Stimulated activated CD4-positive, alpha-beta T cell treated with anti-CD3 and anti-CD28 coated beads, Interleukin-12 subunit alpha, Interleukin-12 subunit beta, amount 100 ng/mL, for 4 hours (primary cell): ENCODE measurements around the gene ANKS4B.
"Not testable (repeated sequence)": the region's sequence is repeated elsewhere in the genome, so short reads cannot be mapped to it uniquely, and the experiment has no call there.

Experiments
- DNase-seq: peaks from one replicate; pipeline ENCODE4 v3.0.0-alpha.2; 2020

The ANKS4B gene, protein sequence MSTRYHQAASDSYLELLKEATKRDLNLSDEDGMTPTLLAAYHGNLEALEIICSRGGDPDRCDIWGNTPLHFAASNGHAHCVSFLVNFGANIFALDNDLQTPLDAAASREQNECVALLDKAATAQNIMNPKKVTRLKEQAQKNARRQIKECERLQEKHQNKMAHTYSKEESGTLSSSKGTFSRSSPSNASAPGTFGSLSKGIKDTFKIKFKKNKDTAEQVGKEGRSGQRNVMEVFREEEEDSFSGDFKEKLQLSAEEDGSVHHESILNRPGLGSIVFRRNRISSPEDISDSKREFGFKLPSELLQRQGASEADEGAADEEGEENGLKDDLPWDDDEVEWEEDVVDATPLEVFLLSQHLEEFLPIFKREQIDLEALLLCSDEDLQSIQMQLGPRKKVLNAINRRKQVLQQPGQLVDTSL

DNA sequence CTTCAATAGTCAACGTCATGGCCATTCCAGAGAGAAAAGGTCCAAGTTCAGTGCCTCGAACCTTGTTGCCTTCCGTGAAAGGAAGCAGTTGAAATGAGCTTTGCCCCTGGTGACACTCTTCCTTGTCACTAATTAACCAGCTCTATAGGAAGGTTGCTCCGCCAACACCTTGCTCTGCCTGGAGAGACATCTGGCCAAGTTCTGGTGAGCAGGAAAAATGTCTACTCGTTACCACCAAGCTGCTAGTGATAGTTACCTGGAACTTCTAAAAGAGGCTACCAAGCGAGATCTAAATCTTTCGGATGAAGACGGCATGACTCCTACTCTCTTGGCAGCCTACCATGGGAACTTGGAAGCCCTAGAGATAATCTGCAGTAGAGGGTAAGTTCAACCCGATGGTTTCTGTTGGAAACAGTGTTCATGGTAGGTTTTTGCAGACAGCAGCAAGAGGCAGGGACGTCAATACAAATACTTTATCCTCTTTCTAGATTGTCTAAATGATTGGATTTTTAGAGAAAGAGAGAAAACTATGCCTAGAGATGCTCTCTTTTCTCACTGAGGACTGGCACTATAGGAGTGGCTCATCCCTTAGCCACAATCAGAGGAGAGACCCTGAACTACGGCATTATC, at the start of gene ANKS4B:
ANKS4B (plus strand) TSS at position 179 of the 630 bp plus-strand sequence; CDS start at position 218, 39 bp downstream.
- no peak for DNase-seq

DNA sequence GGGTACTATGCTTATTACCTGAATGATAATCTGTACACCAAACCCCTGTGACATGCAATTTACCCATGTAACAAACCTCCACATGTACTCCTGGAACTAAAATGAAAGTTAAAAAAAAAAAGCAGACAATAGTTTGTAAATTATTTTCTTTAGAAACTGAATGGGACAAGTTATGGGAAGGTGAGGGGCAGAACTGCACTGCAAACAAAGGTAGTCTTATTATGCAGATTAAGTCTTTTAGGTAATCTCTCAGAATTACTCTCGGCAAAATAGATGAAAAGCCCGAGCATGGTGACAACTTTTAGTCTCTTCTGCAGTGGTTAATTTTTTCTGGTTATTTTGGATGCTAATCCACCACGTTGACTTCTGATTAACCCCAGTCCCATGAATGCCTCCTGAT, 49.5 kb upstream of the ANKS4B start:
- no peak for DNase-seq

DNA sequence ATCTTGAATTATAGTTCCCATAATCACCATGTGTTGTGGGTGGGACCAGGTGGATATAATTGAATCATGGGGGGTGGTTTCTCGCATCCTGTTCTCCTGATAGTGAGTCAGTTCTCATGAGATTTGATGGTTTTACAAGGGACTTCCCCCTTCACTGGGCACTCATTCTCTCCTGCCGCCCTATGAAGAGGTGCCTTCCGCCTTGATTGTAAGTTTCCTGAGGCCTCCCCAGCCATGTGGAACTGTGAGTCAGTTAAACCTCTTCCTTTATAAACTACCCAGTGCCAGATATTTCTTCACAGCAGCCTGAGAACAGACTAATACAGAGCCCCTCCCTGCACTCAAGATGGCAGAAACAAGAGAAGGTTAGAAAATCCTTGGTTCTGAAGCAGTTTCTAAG, 48.7 kb upstream of the ANKS4B start:
- DNase-seq: no peak

DNA sequence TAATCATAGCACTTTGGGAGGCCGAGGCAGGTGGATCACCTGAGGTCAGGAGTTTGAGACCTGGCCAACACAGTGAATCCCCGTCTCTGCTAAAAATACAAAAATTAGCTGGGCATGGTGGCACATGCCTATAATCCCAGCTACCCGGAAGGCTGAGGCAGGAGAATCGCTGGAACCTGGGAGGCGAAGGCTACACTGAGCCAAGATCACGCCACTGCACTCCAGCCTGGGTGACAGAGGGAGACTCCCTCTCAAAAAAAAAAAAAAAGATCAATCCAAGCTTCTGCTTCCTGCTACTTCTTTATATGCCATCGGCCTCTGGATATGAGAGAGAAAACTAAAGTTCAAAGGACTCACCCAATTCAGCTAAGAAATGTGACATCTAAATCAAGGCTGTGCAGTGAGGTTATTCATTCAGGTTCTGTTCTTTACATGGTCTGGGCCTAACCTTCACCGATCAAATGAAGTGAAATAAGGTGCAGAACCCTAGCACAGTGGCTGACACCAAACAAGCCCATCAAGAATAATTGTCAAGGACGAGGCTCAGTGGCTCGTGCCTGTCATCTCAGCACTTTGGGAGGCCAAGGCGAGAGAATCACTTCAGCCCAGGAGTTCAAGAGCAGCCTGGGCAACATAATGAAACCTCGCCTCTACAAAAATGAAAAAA, 47.7 kb upstream of the ANKS4B start:
- no peak for DNase-seq

DNA sequence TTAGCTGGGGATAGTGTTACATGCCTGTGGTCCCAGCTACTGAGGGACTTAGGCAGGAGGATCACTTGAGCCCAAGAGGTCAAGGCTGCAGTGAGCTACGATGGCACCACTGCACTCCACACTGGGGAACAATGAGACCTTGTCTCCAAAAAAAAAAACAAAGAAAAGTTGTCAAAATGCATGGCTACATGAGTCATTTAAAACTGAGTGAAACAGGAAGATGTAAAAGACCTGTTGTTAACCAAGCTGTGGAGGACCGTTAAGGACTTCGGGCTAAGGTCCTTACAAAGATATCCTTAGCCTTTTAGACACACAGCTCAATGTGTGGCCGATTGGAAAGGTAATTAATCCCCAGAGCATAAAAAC, 47.2 kb upstream of the ANKS4B start:
- no peak for DNase-seq

DNA sequence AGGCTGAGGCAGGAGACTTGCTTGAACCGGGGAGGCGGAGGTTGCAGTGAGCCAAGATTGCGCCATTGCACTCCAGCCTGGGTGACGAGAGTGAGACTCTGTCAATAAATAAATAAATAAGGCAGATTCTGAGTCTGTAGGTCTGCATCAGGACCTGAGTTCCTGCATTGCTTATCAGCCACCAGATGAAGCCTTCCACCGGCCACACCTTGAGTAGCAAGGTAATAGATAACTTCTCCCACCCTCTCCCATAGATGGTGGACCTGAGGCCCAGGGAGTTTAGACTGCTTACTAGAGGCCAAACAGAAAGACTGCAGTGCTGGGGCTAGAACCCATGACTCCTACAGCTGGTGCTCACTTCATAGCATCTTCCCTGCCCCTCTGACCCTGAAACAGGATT, 44.2 kb upstream of the ANKS4B start:
- DNase-seq: no peak

DNA sequence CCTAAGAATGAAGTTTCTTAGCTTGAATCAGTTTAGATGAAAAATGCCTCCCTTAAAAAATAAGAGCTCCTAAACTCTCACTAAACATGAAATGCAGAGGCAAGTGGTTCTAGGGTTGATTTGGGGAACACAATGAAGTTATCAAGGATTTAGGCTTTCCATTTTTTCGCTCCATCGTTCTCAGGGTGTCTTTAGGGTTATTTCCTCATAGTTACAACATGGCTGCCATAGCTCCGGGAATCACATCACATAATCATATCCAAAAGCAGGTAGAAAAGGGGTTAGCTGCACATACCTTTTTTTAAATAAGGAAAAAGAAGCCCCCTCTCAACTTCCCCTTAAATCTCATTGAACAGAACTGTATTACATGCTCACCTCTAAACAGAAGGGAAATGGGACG, 43.5 kb upstream of the ANKS4B start:
- no peak for DNase-seq

DNA sequence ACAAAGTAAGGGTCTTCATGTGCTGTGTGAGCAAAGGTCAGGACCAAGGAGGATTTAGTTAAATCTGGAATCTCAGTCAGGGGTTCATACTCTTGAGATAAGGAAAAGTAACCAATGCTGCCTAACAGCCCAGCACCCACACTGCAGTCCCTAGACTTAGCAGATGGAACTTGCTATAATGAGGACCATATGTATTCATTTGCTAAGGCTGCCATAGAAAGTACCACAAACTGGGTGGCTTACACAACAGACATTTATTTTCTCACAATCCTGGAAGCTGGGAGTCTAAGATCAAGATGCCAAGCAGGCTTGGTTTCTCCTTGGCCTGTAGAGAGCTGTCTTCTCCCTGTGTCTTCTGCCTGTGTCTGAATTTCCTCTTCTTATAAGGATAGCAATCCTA, 42.9 kb upstream of the ANKS4B start:
- no peak for DNase-seq

DNA sequence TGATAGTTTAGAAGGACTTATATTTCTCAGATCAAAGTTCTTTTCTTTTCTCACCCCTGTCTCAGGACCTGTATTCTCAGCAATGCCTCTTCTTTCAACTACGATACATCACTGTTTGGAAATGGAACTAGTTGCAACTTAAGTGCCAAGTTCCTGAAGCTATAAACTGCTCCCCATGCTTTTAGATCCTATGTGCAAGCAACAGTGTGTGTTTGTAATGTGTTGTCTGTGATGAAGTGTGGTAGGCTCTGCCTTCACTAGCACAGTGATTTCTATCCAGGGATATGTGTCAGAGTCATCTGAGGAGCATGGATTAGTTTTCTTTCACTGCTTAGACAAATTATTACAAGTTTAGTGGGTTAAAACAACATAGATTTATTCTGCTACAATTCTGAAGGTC, 40.5 kb upstream of the ANKS4B start:
- DNase-seq: no peak

DNA sequence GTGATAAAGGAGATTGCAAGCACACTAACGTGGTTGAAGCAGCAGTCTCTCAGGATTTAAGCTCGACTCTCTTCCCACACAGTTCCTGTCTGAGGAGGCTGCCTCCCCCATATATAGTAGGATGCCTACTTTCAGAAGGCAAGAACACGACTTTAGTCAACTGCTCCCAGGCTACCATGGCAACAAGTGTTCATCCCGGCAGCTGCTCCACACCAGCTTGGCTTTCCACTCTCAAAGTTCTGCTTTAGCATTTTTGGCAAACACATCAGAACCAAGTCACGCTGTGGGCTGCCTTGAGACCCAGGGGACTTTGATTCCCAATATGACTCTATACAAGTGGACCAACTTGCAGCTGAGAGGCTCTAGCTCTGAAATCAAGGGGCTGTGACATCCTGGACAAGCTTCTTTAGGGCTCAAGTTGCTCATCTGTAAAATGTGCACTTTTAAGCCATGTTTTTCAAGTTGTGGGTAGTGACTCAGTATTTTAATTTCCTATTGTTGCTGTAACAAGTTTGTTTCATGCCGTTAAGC, 38.7 kb upstream of the ANKS4B start:
- DNase-seq: no peak

DNA sequence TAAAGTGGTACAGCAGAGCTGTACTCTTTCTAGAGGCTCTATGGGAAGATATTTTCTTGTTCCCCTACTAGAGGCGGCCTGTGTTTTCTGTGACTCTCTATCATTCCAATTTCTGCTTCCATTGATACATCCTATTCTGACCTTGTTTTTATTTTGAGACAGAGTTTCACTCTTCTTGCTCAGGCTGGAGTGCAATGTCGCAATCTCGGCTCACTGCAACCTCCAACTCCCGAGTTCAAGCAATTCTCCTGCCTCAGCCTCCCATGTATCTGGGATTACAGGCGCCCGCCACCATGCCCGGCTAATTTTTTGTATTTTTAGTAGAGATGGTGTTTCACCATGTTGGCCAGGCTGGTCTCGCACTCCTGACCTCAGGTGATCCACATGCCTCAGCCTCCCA, 38.2 kb upstream of the ANKS4B start:
- DNase-seq: not testable (repeated sequence)

DNA sequence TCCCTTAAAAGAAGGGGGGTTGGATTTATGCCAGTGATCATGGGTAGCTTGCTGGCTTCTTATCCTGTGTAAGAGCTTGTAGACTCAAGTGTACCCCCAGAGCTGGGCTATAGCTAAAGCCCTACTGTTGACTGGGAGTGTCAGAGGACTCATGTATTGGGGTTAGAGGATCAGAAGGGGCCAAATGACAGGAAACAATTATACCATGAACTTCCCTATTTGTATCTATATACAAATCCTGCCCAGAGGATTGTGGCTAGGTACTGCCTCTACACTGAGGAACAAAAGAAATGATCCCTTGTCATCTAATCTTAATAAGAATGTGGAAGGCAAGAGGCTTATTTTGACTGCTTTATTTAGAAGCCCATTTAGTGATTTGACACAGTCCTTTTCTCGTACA, 36.4 kb upstream of the ANKS4B start:
- DNase-seq: no peak

DNA sequence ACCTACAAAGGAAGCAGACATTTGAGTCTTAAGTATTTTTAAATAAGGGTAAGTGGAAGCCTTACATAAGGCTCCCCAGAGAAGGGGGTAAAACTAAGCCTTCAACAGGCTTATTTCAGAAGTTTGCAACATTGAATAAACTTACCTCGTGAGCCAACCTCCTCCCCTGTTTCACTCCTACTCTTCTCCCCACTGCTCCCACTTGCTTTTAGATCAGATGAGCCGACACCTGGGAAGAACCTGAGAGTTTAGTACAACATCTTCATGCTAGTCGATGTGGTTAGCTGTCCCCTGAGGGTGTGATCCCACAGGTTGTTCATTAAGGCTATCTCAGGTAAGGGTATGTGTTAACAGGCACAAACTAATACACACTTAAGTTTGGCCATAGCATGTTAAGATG, 35.9 kb upstream of the ANKS4B start:
- no peak for DNase-seq

DNA sequence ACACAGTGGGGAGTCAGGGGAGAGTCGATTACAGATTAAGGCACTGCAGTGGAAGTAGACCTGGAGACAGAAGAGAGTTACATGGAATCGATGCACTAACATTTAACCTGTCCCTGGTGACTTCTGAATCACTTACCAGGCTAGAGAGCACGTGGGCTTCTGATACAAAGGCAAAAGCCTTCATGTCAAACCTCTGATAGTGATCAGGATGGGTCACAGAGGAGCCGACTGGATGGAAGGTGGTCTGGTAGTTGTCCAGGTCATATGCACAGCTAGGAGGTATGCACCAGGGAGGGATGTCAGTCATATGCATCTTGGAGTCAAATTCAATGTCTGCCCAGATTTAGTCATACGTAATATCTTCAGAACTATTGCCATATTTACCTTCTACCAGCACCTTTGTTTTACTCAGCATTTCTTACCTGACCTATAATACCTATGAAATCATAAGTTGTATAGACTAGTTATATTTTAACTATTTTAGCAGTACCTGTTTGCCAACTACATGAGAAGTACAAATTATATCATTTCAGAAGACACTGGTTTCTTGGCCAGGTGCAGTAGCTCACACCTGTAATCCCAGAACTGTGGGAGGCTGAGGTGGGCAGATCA, 33.8 kb upstream of the ANKS4B start:
- DNase-seq: no peak

DNA sequence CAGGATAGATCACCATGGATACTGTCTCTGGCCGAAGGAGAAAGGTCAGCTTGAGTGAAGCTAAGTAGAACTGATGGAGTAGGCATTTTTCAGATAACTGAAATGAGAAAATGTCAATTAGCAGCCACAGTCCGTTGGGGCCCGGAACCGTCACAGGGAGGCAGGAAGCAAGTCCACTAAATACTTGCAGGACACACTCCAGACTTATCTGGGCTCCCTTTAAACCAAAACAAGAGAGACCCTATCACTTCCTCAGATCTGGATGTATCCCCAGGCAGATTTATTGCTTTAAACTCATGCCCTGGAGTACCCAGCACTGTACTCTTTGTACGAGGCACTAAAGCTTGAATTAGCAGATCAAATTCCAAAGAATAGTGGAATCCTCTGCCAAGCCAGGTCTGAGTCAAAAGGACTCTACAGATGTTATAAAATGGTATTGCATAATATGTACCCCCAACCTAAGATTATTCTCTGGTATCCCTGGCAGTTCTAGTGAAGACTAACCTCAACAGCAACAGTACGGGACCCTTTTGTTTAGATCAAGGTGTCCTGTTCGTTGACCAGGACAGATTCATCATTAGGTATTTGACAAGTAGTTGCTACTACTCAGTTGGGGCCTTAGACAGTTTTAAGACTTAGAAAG, 30.2 kb upstream of the ANKS4B start:
- no peak for DNase-seq

DNA sequence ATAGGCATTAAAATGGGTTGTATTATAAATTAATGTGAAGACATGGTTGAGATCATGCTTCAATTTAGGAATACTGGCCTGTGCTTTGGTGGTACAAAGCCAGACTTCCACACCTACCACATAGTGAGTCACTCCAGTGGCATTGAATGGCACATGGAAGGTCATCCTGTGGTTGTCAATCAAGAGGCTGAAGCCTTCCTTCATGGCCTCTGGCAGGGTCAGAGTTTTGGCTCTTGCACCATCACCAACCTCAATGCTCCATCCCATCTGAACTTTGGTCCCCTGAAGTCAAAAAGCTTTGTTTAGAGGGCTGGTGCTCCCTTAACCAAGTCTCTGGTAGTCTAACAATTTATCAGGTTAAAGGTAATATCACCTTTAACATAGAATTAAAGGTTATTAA, 28.2 kb upstream of the ANKS4B start:
- no peak for DNase-seq

DNA sequence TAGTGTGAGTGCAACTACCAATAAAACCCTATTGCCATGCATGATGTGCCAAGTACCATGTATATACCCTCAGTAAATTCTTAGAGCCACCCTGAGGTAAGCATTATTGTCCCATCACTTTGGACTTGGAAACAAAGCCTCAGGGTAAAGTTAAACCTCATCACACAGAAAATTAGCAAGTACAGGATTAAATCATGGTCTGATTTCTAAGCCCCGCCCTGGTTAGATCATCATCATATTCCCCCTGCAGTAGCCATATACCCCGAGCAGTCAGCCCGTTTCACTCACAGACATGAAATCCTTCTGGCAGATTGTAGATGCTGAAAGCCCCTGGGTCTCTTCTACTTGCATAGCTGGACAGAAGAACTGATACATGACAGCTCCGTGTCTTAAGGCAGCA, 26.9 kb upstream of the ANKS4B start:
- no peak for DNase-seq

DNA sequence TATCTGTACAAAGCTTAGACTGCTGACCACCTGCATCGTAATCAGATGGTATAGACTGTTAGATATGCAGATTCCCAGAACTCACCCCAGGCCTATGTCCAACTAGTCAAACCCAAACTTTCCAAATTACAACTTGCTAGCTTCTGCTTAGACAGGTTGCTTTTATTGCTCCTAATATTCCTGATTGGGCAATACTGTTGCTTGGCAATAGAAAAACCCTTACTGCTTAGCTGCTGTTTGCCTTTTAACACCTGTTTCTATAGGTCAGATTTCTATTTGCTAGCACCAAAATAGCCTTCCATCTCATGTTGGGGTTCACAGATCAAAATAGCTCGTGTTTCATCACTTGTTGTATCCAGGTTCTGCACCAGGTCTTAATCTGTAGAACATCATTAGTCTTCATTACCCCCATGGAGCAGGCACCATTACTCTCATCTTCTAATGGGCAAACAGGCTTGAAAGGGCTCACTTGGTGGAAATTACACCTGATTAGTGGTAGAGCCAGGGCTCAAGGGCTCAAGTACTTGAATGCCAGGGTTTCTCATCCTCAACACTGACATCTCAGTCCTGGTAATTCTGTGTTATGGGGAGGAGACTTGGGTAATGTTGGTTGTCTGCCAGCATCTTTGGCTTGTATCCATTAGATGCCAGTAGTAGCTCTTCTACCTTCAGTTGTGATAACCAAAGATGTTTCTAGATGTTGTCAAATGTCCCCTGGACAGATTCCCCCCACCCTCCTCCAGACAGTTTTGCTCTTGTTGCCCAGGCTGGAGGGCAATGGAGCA, 24.9 kb upstream of the ANKS4B start:
- DNase-seq: no peak

DNA sequence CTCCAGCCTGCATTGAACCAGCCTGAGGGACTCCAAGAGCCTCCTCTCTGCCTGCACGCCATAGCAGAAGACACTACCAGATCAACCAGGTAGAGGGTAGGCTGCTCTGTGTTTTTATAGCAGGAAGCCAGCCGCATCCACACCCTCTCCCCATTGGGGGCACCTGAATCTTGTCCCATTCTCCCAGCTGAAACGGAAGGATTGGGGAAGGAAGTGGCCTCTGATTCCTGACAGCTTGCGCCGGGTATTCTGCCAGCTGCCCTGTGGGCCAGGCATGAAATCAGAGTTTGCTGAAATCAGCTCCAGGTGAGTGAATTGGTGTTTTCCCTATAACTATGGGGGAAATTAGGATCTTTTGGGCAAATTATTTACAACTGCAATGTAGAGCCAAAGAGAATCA, 22.0 kb upstream of the ANKS4B start, which contains the start of gene ZP2:
ZP2 (minus strand) TSS at position 89 of the 400 bp plus-strand sequence; CDS start at position 62, 27 bp downstream.
- DNase-seq: no peak

DNA sequence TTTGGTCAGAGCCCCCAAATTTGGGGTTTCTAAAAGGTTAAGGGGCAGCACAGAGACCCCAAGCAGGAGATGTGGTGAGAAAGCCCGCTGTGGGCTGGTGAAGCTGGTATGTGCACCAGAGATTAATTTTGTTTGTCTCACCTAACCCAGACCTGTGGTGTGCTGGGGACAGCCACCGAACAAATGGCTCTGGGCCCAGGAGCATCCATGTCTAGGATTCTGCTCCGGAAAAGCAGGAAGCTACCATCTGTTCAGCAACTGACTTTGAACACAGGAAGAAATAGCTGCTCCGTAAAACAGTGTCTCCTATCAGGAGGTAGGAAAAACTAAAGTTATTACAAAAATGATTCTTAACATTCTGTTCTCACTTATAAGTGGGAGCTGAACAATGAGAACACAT, 19.4 kb upstream of the ANKS4B start:
- DNase-seq: no peak

DNA sequence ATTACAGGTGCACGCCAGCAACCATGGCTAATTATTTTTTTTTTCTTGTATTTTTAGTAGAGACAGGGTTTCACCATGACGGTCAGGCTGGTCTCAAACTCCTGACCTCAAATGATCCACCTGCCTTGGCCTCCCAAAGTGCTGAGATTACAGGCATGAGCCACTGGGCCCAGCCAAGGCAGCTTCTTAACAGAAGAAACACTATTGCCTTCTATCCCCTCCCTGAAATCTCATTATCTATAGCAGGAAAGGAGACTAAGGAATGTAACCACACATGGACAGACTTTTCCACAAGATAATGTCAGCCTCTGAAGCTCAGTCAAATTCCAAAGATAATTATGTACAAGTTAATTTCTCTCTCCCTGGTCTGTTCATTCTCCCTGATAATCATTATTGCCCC, 16.4 kb upstream of the ANKS4B start:
- DNase-seq: no peak

DNA sequence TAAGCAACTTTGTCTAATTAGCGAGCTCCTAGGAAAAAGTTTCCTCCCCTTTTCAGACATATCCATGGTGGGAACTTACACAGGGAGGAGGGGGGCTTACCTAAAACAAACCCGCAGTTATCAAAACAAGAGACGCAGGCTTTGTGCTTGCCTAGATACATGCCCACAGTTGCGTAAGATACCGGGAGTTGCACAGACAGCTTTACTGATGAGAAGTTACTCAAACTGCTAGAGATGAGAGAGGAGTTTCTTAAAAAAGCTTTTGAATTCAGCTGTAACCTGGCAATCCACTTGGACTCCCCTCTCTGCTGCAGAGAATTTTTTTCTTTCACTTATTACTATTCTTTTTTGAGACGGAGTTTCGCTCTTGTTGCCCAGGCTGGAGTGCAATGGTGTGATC, 15.3 kb upstream of the ANKS4B start:
- DNase-seq: no peak
